22Rv1 (cell line): Measurements from ENCODE around the gene ISG15.
A peak's percentile ranks its signal among the peaks of the same experiment; 100 is the strongest.

Source experiments
- H3K27ac ChIP-seq: fragments of 450-650 bp; 2 replicates; pipeline ENCODE4 v1.5.1; 2017
- ZFX ChIP-seq: fragments of 450-650 bp; IDR thresholded peaks from 2 replicates; pipeline ENCODE4 v1.6.1; 2017; ENCODE audit warnings: antibody characterized with exemption, borderline replicate concordance
- TF ChIP-seq, protein P1 (sequence below): fragments of 450-650 bp; IDR thresholded peaks from 2 replicates; pipeline ENCODE4 v1.5.1; 2017; ENCODE audit warnings: mild to moderate bottlenecking

The ISG15 gene

DNA sequence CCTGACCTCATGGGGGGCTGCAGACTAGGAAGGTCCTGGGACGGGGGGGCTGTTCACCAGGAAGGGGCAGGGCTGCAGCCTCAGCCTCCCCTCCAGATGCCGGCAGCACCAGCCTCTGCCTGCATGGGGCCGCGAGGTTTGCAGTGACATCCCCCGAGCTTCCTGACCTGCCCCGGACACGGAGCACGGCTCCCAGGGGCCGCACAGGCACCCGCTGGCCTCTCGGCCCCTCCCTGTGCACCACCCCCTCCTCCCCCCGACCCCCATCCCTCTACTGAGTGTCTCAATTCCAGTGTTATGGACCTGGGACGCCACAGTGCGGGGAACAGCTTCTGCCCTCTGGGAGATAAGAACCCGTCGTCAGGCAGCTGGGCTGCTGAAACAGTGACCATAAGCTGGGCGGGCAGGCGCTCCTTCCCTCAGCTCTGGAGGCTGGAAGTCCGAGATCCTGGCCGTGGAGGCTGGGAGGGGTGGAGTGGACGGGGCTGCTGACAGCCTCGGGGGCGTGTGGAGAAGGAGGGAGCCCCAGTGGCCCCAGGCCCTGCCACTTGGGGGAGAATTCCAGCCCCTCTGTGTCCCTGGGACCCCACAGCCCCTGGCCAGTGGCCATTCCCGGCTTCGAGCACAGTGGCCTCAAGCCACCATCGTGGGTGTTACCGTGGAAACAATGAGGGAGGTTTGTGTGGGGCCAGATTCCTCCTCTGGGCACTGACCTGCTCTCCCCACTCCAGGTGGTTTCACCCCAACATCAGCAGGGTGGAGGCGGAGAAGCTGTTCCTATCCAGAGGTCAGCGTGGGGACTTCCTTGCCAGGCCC is 49.3 kb downstream of the ISG15 start:
- H3K27ac ChIP-seq = no peak overlapping the region
- no peak for TF ChIP-seq ZFX
- TF ChIP-seq, protein P1, sequence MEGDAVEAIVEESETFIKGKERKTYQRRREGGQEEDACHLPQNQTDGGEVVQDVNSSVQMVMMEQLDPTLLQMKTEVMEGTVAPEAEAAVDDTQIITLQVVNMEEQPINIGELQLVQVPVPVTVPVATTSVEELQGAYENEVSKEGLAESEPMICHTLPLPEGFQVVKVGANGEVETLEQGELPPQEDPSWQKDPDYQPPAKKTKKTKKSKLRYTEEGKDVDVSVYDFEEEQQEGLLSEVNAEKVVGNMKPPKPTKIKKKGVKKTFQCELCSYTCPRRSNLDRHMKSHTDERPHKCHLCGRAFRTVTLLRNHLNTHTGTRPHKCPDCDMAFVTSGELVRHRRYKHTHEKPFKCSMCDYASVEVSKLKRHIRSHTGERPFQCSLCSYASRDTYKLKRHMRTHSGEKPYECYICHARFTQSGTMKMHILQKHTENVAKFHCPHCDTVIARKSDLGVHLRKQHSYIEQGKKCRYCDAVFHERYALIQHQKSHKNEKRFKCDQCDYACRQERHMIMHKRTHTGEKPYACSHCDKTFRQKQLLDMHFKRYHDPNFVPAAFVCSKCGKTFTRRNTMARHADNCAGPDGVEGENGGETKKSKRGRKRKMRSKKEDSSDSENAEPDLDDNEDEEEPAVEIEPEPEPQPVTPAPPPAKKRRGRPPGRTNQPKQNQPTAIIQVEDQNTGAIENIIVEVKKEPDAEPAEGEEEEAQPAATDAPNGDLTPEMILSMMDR = no peak

DNA sequence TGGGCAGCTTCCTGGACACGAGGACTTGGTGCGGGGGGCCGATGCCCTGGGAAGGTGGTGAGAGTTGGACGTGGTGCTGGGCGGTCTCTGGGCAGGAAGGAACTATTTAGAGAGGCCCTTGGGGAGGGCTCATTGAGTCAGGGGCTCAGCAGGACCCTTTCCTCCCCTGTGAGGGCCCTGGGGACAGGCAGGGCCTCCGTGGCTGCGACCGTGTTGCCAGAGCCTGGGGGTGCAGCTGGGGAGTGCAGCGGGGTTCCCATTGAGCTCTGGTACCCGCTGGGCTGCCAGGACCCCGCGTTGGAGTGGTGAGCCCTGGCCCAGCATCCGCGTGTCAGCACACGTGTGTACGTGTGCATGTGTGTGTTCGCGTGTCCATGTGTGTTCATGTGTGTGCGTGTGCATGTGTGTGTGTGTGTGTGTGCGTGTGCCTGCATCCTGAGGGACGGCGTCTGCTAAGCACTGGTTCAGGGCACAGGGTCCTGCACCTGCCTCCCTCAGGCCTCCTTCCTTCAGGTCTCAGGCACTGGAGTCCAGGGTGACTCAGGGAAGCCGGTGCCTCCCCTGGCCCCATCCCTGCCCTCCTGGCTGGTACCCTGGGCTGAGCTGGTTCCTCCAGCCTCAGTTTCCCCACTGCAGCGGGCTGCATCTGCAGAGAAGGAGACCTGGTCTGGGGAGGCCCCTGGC is 50.1 kb downstream of the ISG15 start:
- TF ChIP-seq, protein P1 = no peak
- TF ChIP-seq ZFX = no peak
- peak overlapping the region; percentile 62 for H3K27ac ChIP-seq
